HG03175 (cell line): ENCODE measurements around the gene RWDD1.
A peak's percentile ranks its signal among the peaks of the same experiment; 100 is the strongest.
"Not testable (repeated sequence)": the region's sequence is repeated elsewhere in the genome, so short reads cannot be mapped to it uniquely, and the experiment has no call there.

Experiments used
- ATAC-seq: cut with Tn5 transposase; IDR thresholded peaks from one replicate; pipeline ENCODE4 v1.9.1; 2021; ENCODE audit warnings: mild to moderate bottlenecking, moderate library complexity; ENCODE audit not compliant: unreplicated experiment

Gene RWDD1

DNA sequence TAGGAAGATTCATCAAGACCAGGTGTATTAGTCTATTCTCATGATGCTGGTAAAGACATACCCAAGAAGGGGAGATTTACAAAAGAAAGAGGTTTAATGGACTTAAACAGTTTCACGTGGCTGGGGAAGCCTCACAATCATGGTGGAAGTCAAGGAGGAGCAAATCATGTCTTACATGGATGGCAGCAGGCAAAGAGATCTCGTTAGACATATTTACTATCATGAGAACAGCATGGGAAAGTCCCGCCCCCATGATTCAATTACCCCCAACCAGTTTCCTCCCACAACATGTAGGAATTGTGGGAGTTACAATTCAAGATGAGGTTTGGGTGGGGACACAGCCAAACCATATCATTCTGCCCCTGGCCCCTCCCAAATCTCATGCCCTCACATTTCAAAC, 32.6 kb downstream of the RWDD1 start:
- ATAC-seq: not testable (repeated sequence)

DNA sequence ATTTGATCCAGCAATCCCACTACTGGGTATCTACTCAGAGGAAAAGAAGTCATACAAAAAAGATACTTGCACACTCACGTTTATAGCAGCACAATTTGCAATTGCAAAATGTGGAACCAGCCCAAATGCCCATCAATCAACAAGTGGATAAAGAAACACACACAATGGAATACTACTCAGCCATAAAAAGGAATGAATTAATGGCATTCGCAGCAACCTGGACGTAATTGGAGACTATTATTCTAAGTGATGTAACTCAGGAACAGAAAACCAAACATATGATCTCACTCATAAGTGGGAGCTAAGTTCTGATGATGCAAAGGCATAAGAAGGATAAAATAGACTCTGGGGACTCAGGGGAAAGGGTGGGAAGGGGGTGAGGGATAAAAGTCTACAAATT, 33.6 kb downstream of the RWDD1 start:
- not testable (repeated sequence) for ATAC-seq

- ATAC-seq: no peak
These were observed 34.6 kb downstream of the RWDD1 start for GRCh38 chr6:116605935-116606334.

- ATAC-seq: no peak
These were observed 39.8 kb downstream of the RWDD1 start for GRCh38 chr6:116611056-116611455.

- peak; percentile 99 for ATAC-seq
These were observed 44.8 kb downstream of the RWDD1 start, which contains the start of gene RSPH4A for GRCh38 chr6:116615937-116616736. Gene RSPH4A (plus strand): TSS chr6:116616479. CDS start chr6:116616624, 145 bp downstream.

DNA sequence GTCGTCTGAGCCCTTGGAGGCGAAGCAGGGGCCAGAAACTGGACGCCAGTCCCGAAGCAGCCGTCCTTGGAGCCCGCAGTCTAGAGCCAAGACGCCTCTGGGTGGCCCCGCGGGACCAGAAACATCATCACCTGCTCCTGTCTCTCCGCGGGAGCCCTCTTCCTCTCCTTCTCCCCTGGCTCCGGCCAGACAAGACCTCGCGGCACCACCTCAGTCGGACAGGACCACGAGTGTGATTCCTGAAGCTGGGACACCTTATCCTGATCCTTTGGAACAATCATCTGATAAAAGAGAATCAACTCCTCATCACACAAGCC, 45.4 kb downstream of the RWDD1 start:
- ATAC-seq: peak; percentile 29

GRCh38 chr6:116624036-116624805, 52.9 kb downstream of the RWDD1 start:
- ATAC-seq: no peak

- ATAC-seq: no peak
These were observed 54.6 kb downstream of the RWDD1 start for GRCh38 chr6:116625872-116626271.

DNA sequence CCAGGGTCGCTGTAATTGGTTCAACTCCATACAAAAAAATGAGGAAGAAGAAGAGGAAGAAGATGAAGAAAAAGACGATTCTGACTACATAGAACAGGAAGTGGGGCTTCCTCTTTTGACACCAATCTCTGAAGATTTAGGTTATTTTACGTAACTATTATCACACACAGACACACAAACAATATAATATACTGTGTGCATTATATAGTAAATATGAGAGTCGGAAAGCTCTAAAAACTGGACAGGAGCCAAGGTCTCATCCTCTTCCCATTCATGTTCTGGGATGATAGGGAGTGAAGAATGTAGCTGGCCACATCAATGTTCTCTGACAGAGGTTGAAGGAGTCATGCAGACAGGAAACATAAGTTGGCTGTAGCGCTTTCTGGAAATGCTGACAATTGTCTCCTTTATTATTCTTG, 58.3 kb downstream of the RWDD1 start:
- no peak for ATAC-seq

DNA sequence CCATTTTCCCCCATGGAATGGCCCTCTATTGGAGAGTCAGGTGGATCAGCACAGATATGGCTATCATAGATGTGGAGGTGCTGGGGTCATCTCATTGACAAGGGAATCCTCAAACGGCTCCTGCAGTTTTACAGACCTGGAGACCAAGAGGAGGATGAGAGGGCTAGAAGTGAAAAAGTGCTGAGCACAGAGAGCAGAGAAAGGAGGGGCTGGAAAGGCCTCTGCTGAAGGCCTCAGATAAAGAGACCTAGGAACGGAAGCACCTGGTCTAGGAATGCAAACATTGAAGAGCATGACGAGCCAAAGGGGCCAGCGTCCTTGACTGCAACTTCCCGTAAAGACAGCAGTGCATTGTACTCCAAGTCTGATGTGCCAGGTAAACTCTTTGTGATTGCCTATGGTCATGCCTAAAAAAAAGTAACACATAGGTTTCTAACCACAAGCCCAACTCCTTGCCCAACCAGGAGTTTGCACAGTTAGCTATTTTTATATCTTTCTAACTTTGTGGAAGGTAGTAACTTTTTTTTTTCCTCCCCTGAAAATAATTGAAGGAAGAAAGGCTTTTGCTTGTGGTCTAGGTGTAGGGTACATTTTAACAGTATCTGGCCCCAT, 60.2 kb downstream of the RWDD1 start:
- no peak for ATAC-seq

GRCh38 chr6:116633685-116634084, 62.4 kb downstream of the RWDD1 start:
- no peak for ATAC-seq
